ENCODE results near the gene ARG2.

The ARG2 gene

GRCh38 chr14:67641480-67641879 lies 21.8 kb downstream of the ARG2 start:
- Histone ChIP-seq H3K27ac (ENCODE audit: low read length) (no peak overlapping the region), H3K36me3 (ENCODE audit: control insufficient read depth in 2 of 2, insufficient read depth in 2 of 2, low read length in 2 of 2) (peaks cover 0 to 10% of the 10 kb centered on the region in 2 donors), H3K9me3 (ENCODE audit: control insufficient read depth in 2 of 2, low read length in 2 of 2) (no peaks in the 10 kb centered on the region), H3K4me3 (ENCODE audit: low read length in 2 of 2) (no peak overlapping the region), H3K4me1 (ENCODE audit: control insufficient read depth, insufficient read depth, low read length) (peaks cover 6% of the 10 kb centered on the region), H3K9ac (ENCODE audit: low read length in 2 of 2) (no peak overlapping the region), H3K27me3 (ENCODE audit: control insufficient read depth in 1 of 2, insufficient read depth in 2 of 2, low read length in 2 of 2) (no peaks in the 10 kb centered on the region)

GRCh38 chr14:67641902-67642749 lies 22.4 kb downstream of the ARG2 start:
- Histone ChIP-seq H3K9ac (ENCODE audit: low read length in 2 of 2) (no peak overlapping the region), H3K4me1 (ENCODE audit: control insufficient read depth, insufficient read depth, low read length) (peaks cover 6% of the 10 kb centered on the region), H3K27me3 (ENCODE audit: control insufficient read depth in 1 of 2, insufficient read depth in 2 of 2, low read length in 2 of 2) (no peaks in the 10 kb centered on the region), H3K9me3 (ENCODE audit: control insufficient read depth in 2 of 2, low read length in 2 of 2) (no peaks in the 10 kb centered on the region), H3K4me3 (ENCODE audit: low read length in 2 of 2) (no peak overlapping the region), H3K36me3 (ENCODE audit: control insufficient read depth in 2 of 2, insufficient read depth in 2 of 2, low read length in 2 of 2) (peaks cover under 1 to 10% of the 10 kb centered on the region in 2 donors), H3K27ac (ENCODE audit: low read length) (no peak overlapping the region)

GRCh38 chr14:67643713-67644112 lies 24.0 kb downstream of the ARG2 start:
- H3K36me3 ChIP-seq (ENCODE audit: control insufficient read depth in 2 of 2, insufficient read depth in 2 of 2, low read length in 2 of 2), result peaks cover 3 to 11% of the 10 kb centered on the region in 2 donors
- H3K4me1 ChIP-seq (ENCODE audit: control insufficient read depth, insufficient read depth, low read length), result peaks cover 6% of the 10 kb centered on the region
- no peaks in the 10 kb centered on the region for H3K9me3 ChIP-seq (ENCODE audit: control insufficient read depth in 2 of 2, low read length in 2 of 2)
- no peak overlapping the region for H3K27ac ChIP-seq (ENCODE audit: low read length)
- no peak overlapping the region for H3K9ac ChIP-seq (ENCODE audit: low read length in 2 of 2)
- no peaks in the 10 kb centered on the region for H3K27me3 ChIP-seq (ENCODE audit: control insufficient read depth in 1 of 2, insufficient read depth in 2 of 2, low read length in 2 of 2)
- H3K4me3 ChIP-seq (ENCODE audit: low read length in 2 of 2), result no peak overlapping the region

- no peak overlapping the region for H3K4me3 ChIP-seq (ENCODE audit: low read length in 2 of 2)
- no peak overlapping the region for H3K9ac ChIP-seq (ENCODE audit: low read length in 2 of 2)
- H3K36me3 ChIP-seq (ENCODE audit: control insufficient read depth in 2 of 2, insufficient read depth in 2 of 2, low read length in 2 of 2), result peaks cover 10 to 18% of the 10 kb centered on the region in 2 donors
- no peaks in the 10 kb centered on the region for H3K9me3 ChIP-seq (ENCODE audit: control insufficient read depth in 2 of 2, low read length in 2 of 2)
- no peak overlapping the region for H3K27ac ChIP-seq (ENCODE audit: low read length)
- no peaks in the 10 kb centered on the region for H3K27me3 ChIP-seq (ENCODE audit: control insufficient read depth in 1 of 2, insufficient read depth in 2 of 2, low read length in 2 of 2)
- H3K4me1 ChIP-seq (ENCODE audit: control insufficient read depth, insufficient read depth, low read length), result peaks cover 6% of the 10 kb centered on the region
These were observed 24.7 kb downstream of the ARG2 start for GRCh38 chr14:67644428-67644827.

- H3K9ac ChIP-seq (ENCODE audit: low read length in 2 of 2), result no peak overlapping the region
- H3K27me3 ChIP-seq (ENCODE audit: control insufficient read depth in 1 of 2, insufficient read depth in 2 of 2, low read length in 2 of 2), result no peaks in the 10 kb centered on the region
- H3K4me3 ChIP-seq (ENCODE audit: low read length in 2 of 2), result no peak overlapping the region
- H3K9me3 ChIP-seq (ENCODE audit: control insufficient read depth in 2 of 2, low read length in 2 of 2), result no peaks in the 10 kb centered on the region
- H3K27ac ChIP-seq (ENCODE audit: low read length), result no peak overlapping the region
- peaks cover 19 to 27% of the 10 kb centered on the region in 2 donors for H3K36me3 ChIP-seq (ENCODE audit: control insufficient read depth in 2 of 2, insufficient read depth in 2 of 2, low read length in 2 of 2)
- peaks cover 8% of the 10 kb centered on the region for H3K4me1 ChIP-seq (ENCODE audit: control insufficient read depth, insufficient read depth, low read length)
These were observed 25.7 kb downstream of the ARG2 start for GRCh38 chr14:67645414-67645813.

- Histone ChIP-seq H3K9me3 (ENCODE audit: control insufficient read depth in 2 of 2, low read length in 2 of 2) (no peaks in the 10 kb centered on the region), H3K36me3 (ENCODE audit: control insufficient read depth in 2 of 2, insufficient read depth in 2 of 2, low read length in 2 of 2) (peaks cover 26 to 34% of the 10 kb centered on the region in 2 donors), H3K9ac (ENCODE audit: low read length in 2 of 2) (no peak overlapping the region), H3K27me3 (ENCODE audit: control insufficient read depth in 1 of 2, insufficient read depth in 2 of 2, low read length in 2 of 2) (no peaks in the 10 kb centered on the region), H3K4me1 (ENCODE audit: control insufficient read depth, insufficient read depth, low read length) (peaks cover 8% of the 10 kb centered on the region), H3K27ac (ENCODE audit: low read length) (no peak overlapping the region), H3K4me3 (ENCODE audit: low read length in 2 of 2) (no peak overlapping the region)
These were observed 26.4 kb downstream of the ARG2 start for GRCh38 chr14:67646131-67646530.

GRCh38 chr14:67650151-67650550 lies 30.4 kb downstream of the ARG2 start:
- H3K36me3 ChIP-seq (ENCODE audit: control insufficient read depth in 2 of 2, insufficient read depth in 2 of 2, low read length in 2 of 2), result peaks cover 40 to 48% of the 10 kb centered on the region in 2 donors

GRCh38 chr14:67650694-67651093 lies 31.0 kb downstream of the ARG2 start:
- Histone ChIP-seq H3K4me1 (ENCODE audit: control insufficient read depth, insufficient read depth, low read length) (peaks cover 7% of the 10 kb centered on the region), H3K36me3 (ENCODE audit: control insufficient read depth in 2 of 2, insufficient read depth in 2 of 2, low read length in 2 of 2) (peaks cover 40 to 45% of the 10 kb centered on the region in 2 donors), H3K27me3 (ENCODE audit: control insufficient read depth in 1 of 2, insufficient read depth in 2 of 2, low read length in 2 of 2) (no peaks in the 10 kb centered on the region), H3K9me3 (ENCODE audit: control insufficient read depth in 2 of 2, low read length in 2 of 2) (no peaks in the 10 kb centered on the region), H3K27ac (ENCODE audit: low read length) (no peak overlapping the region), H3K9ac (ENCODE audit: low read length in 2 of 2) (no peak overlapping the region), H3K4me3 (ENCODE audit: low read length in 2 of 2) (no peak overlapping the region)

More at GRCh38 chr14:67650151-67650550, 30.4 kb downstream of the ARG2 start:
- Histone ChIP-seq H3K4me3 (ENCODE audit: low read length in 2 of 2) (no peak overlapping the region), H3K9me3 (ENCODE audit: control insufficient read depth in 2 of 2, low read length in 2 of 2) (no peaks in the 10 kb centered on the region), H3K4me1 (ENCODE audit: control insufficient read depth, insufficient read depth, low read length) (peaks cover 12% of the 10 kb centered on the region), H3K27ac (ENCODE audit: low read length) (no peak overlapping the region), H3K9ac (ENCODE audit: low read length in 2 of 2) (no peak overlapping the region), H3K27me3 (ENCODE audit: control insufficient read depth in 1 of 2, insufficient read depth in 2 of 2, low read length in 2 of 2) (no peaks in the 10 kb centered on the region)

- no peaks in the 10 kb centered on the region for H3K27me3 ChIP-seq (ENCODE audit: control insufficient read depth in 1 of 2, insufficient read depth in 2 of 2, low read length in 2 of 2)
- H3K9ac ChIP-seq (ENCODE audit: low read length in 2 of 2), result no peak overlapping the region
- H3K4me1 ChIP-seq (ENCODE audit: control insufficient read depth, insufficient read depth, low read length), result peaks cover 6% of the 10 kb centered on the region
- H3K4me3 ChIP-seq (ENCODE audit: low read length in 2 of 2), result no peak overlapping the region
- H3K36me3 ChIP-seq (ENCODE audit: control insufficient read depth in 2 of 2, insufficient read depth in 2 of 2, low read length in 2 of 2), result peaks cover 47 to 49% of the 10 kb centered on the region in 2 donors
- no peak overlapping the region for H3K27ac ChIP-seq (ENCODE audit: low read length)
- H3K9me3 ChIP-seq (ENCODE audit: control insufficient read depth in 2 of 2, low read length in 2 of 2), result no peaks in the 10 kb centered on the region
These were observed 32.5 kb downstream of the ARG2 start for GRCh38 chr14:67652189-67652588.

GRCh38 chr14:67653651-67654280 lies 34.0 kb downstream of the ARG2 start:
- no peak overlapping the region for H3K9ac ChIP-seq (ENCODE audit: low read length in 2 of 2)
- H3K4me1 ChIP-seq (ENCODE audit: control insufficient read depth, insufficient read depth, low read length), result peaks cover 6% of the 10 kb centered on the region
- no peak overlapping the region for H3K4me3 ChIP-seq (ENCODE audit: low read length in 2 of 2)
- H3K27me3 ChIP-seq (ENCODE audit: control insufficient read depth in 1 of 2, insufficient read depth in 2 of 2, low read length in 2 of 2), result no peaks in the 10 kb centered on the region
- H3K36me3 ChIP-seq (ENCODE audit: control insufficient read depth in 2 of 2, insufficient read depth in 2 of 2, low read length in 2 of 2), result peaks cover 50% of the 10 kb centered on the region in 2 donors
- H3K27ac ChIP-seq (ENCODE audit: low read length), result peak overlapping the region; percentile 46
- H3K9me3 ChIP-seq (ENCODE audit: control insufficient read depth in 2 of 2, low read length in 2 of 2), result no peaks in the 10 kb centered on the region

- Histone ChIP-seq H3K4me1 (ENCODE audit: control insufficient read depth, insufficient read depth, low read length) (peaks cover 6% of the 10 kb centered on the region), H3K4me3 (ENCODE audit: low read length in 2 of 2) (no peak overlapping the region), H3K9ac (ENCODE audit: low read length in 2 of 2) (no peak overlapping the region), H3K9me3 (ENCODE audit: control insufficient read depth in 2 of 2, low read length in 2 of 2) (no peaks in the 10 kb centered on the region), H3K27me3 (ENCODE audit: control insufficient read depth in 1 of 2, insufficient read depth in 2 of 2, low read length in 2 of 2) (no peaks in the 10 kb centered on the region), H3K36me3 (ENCODE audit: control insufficient read depth in 2 of 2, insufficient read depth in 2 of 2, low read length in 2 of 2) (peaks cover 4 to 7% of the 10 kb centered on the region in 2 donors), H3K27ac (ENCODE audit: low read length) (no peak overlapping the region)
These were observed 43.9 kb downstream of the ARG2 start for GRCh38 chr14:67663633-67664032.

Measured in stomach smooth muscle (tissue), 2 donors.